IMR-90 (cell line): ENCODE results near the gene NEURL1B. TPM values are rescaled to one million over a fixed set of nuclear protein-coding genes. Genes with fewer than 3 reads are reported as not detected.

Experiments
- ATAC-seq: fragments of 200-7000 bp; cut with Tn5 transposase; 2 replicates; pipeline ENCODE4 v1.9.1; 2020; ENCODE audit warnings: low read depth, mild to moderate bottlenecking, moderate library complexity
- BruUV-seq: library from RNA; stranded (reverse); fragments of 400-500 nt; replicated peaks from 2 replicates; lab custom pipeline; 2021; lab: Mats Ljungman, UMichigan
- CTCF ChIA-PET: fragments of 300-600 bp; formaldehyde crosslinking; extraction: SDS; loops from one replicate; lab custom pipeline; 2021; ENCODE audit warnings: antibody characterized with exemption; lab: Yijun Ruan, JAX
- POLR2A ChIA-PET: fragments of 300-600 bp; sonication (Branson Sonifier 250); formaldehyde crosslinking; loops from one replicate; lab custom pipeline; 2022; ENCODE audit warnings: antibody characterized with exemption; ENCODE audit not compliant: unreplicated experiment; lab: Charles Lee
- DNase-seq: peaks from one replicate; pipeline ENCODE4 v3.0.0; 2013
- H2AFZ ChIP-seq: replicated peaks from 2 replicates; pipeline ENCODE3; 2013; ENCODE audit warnings: low read length, mild to moderate bottlenecking; ENCODE audit not compliant: poor library complexity
- H2AK5ac ChIP-seq: 2 replicates; pipeline ENCODE4 v1.6.1; 2013; ENCODE audit warnings: low read depth, low read length, inconsistent platforms
- H2AK9ac ChIP-seq: replicated peaks from 2 replicates; pipeline ENCODE3; 2013; ENCODE audit warnings: mild to moderate bottlenecking, low read depth, low read length, moderate library complexity; ENCODE audit not compliant: poor library complexity
- H2BK120ac ChIP-seq: 2 replicates; pipeline ENCODE4 v1.6.1; 2013; ENCODE audit warnings: low read depth, low read length, inconsistent platforms
- H2BK15ac ChIP-seq: 3 replicates; pipeline ENCODE4 v1.6.1; 2013; ENCODE audit warnings: low read depth, low read length, inconsistent platforms
- H2BK20ac ChIP-seq: 2 replicates; pipeline ENCODE4 v1.6.1; 2013; ENCODE audit warnings: low read depth, mild to moderate bottlenecking, inconsistent platforms, low read length, moderate library complexity
- H2BK5ac ChIP-seq: 2 replicates; pipeline ENCODE4 v1.6.1; 2013; ENCODE audit warnings: mild to moderate bottlenecking, low read depth, low read length, inconsistent platforms; ENCODE audit not compliant: poor library complexity, severe bottlenecking
- H3K14ac ChIP-seq: replicated peaks from 2 replicates; pipeline ENCODE4 v1.6.1; 2013; ENCODE audit warnings: low read depth, low read length, inconsistent platforms
- H3K18ac ChIP-seq: 2 replicates; pipeline ENCODE4 v1.6.1; 2013; ENCODE audit warnings: low read depth, low read length, control low read depth
- H3K23ac ChIP-seq: 2 replicates; pipeline ENCODE4 v1.6.1; 2013; ENCODE audit warnings: low read depth, low read length, inconsistent platforms
- H3K27ac ChIP-seq: 2 replicates; pipeline ENCODE4 v1.5.1; 2013; ENCODE audit warnings: mild to moderate bottlenecking, control low read depth, low read length; ENCODE audit not compliant: insufficient read depth
- H3K27me3 ChIP-seq: 2 replicates; pipeline ENCODE4 v1.6.1; 2013; ENCODE audit warnings: low read length; ENCODE audit not compliant: control insufficient read depth, insufficient read depth
- H3K36me3 ChIP-seq: 2 replicates; pipeline ENCODE4 v1.6.1; 2013; ENCODE audit warnings: low read length, mixed read lengths; ENCODE audit not compliant: control insufficient read depth, insufficient read depth
- H3K4ac ChIP-seq: 2 replicates; pipeline ENCODE4 v1.6.1; 2013; ENCODE audit warnings: low read depth, low read length, inconsistent platforms
- H3K4me1 ChIP-seq: 2 replicates; pipeline ENCODE4 v1.6.1; 2013; ENCODE audit warnings: low read length, mixed read lengths; ENCODE audit not compliant: control insufficient read depth, insufficient read depth
- H3K4me2 ChIP-seq: 2 replicates; pipeline ENCODE4 v1.6.1; 2013; ENCODE audit warnings: low read depth, mild to moderate bottlenecking, control low read depth, low read length, moderate library complexity
- H3K4me3 ChIP-seq: 2 replicates; pipeline ENCODE4 v1.5.1; 2013; ENCODE audit warnings: low read depth, mild to moderate bottlenecking, control low read depth, low read length, moderate library complexity; ENCODE audit not compliant: insufficient read depth
- H3K56ac ChIP-seq: 2 replicates; pipeline ENCODE4 v1.6.1; 2013; ENCODE audit warnings: low read length, inconsistent platforms; ENCODE audit not compliant: insufficient read depth; ENCODE audit errors: extremely low read depth
- H3K79me1 ChIP-seq, 2 experiments: 2 replicates each; pipeline ENCODE4 v1.6.1; 2013; ENCODE audit warnings: low read length in 2 of 2, inconsistent platforms in 1 of 2, low read depth in 1 of 2
- H3K9ac ChIP-seq: 2 replicates; pipeline ENCODE4 v1.6.1; 2013; ENCODE audit warnings: low read depth, low read length, control low read depth
- H3K9me1 ChIP-seq: 2 replicates; pipeline ENCODE4 v1.6.1; 2013; ENCODE audit warnings: low read length, inconsistent platforms; ENCODE audit not compliant: insufficient read depth
- H3K9me3 ChIP-seq: 2 replicates; pipeline ENCODE4 v1.6.1; 2013; ENCODE audit warnings: low read length; ENCODE audit not compliant: control insufficient read depth, insufficient read depth
- H4K20me1 ChIP-seq: 2 replicates; pipeline ENCODE4 v1.6.1; 2013; ENCODE audit warnings: low read length, inconsistent platforms; ENCODE audit not compliant: insufficient read depth
- H4K5ac ChIP-seq: 2 replicates; pipeline ENCODE4 v1.6.1; 2013; ENCODE audit warnings: mild to moderate bottlenecking, low read depth, low read length, control low read depth
- H4K8ac ChIP-seq, 2 experiments: 2 replicates each; pipeline ENCODE4 v1.6.1; 2013; ENCODE audit warnings: low read depth in 2 of 2, low read length in 2 of 2, control low read depth in 1 of 2, inconsistent platforms in 1 of 2
- H4K91ac ChIP-seq: 2 replicates; pipeline ENCODE4 v1.6.1; 2013; ENCODE audit warnings: low read depth, low read length, inconsistent platforms; ENCODE audit not compliant: insufficient read depth
- BHLHE40 ChIP-seq: fragments of 150-350 bp; IDR thresholded peaks from 2 replicates; pipeline ENCODE4 v1.6.1; 2016; ENCODE audit warnings: mild to moderate bottlenecking, low read depth, low read length
- CEBPB ChIP-seq: IDR thresholded peaks from 2 replicates; pipeline ENCODE4 v1.6.1; 2012; ENCODE audit warnings: low read depth, low read length, improper control_type of control experiment
- CHD1 ChIP-seq: IDR thresholded peaks from 2 replicates; pipeline ENCODE4 v1.6.1; 2012; ENCODE audit warnings: low read depth, low read length, improper control_type of control experiment
- CTCF ChIP-seq: conservative IDR thresholded peaks from 2 replicates; pipeline ENCODE4 v1.5.1; 2012; ENCODE audit warnings: mild to moderate bottlenecking, low read depth, low read length, improper control_type of control experiment
- ELK1 ChIP-seq: fragments of 150-350 bp; IDR thresholded peaks from 2 replicates; pipeline ENCODE4 v1.6.1; 2016; ENCODE audit warnings: low read depth, mild to moderate bottlenecking, low read length, moderate library complexity, borderline replicate concordance
- FOS ChIP-seq: fragments of 150-350 bp; IDR thresholded peaks from 2 replicates; pipeline ENCODE4 v1.6.1; 2016; ENCODE audit warnings: low read depth, low read length
- MAFK ChIP-seq: IDR thresholded peaks from 2 replicates; pipeline ENCODE4 v1.6.1; 2012; ENCODE audit warnings: low read depth, low read length, improper control_type of control experiment
- MAZ ChIP-seq: IDR thresholded peaks from 2 replicates; pipeline ENCODE4 v1.6.1; 2012; ENCODE audit warnings: low read depth, mild to moderate bottlenecking, low read length, improper control_type of control experiment, moderate library complexity, borderline replicate concordance
- MXI1 ChIP-seq: IDR thresholded peaks from 2 replicates; pipeline ENCODE4 v1.6.1; 2012; ENCODE audit warnings: low read depth, mild to moderate bottlenecking, low read length, moderate library complexity, borderline replicate concordance
- NFE2L2 ChIP-seq: fragments of 150-350 bp; IDR thresholded peaks from 2 replicates; pipeline ENCODE4 v1.6.1; 2016; ENCODE audit warnings: low read depth, mild to moderate bottlenecking, low read length
- POLR2A ChIP-seq: IDR thresholded peaks from 2 replicates; pipeline ENCODE4 v1.6.1; 2012; ENCODE audit warnings: mild to moderate bottlenecking, low read depth, low read length
- RAD21 ChIP-seq: IDR thresholded peaks from 2 replicates; pipeline ENCODE4 v1.6.1; 2012; ENCODE audit warnings: low read length, improper control_type of control experiment
- RCOR1 ChIP-seq: IDR thresholded peaks from 2 replicates; pipeline ENCODE4 v1.6.1; 2012; ENCODE audit warnings: mild to moderate bottlenecking, low read length, improper control_type of control experiment; ENCODE audit not compliant: insufficient replicate concordance
- RFX5 ChIP-seq: IDR thresholded peaks from 2 replicates; pipeline ENCODE4 v1.8.0; 2012; ENCODE audit warnings: low read depth, mild to moderate bottlenecking, low read length, moderate library complexity
- SMC3 ChIP-seq: fragments of 150-350 bp; IDR thresholded peaks from 2 replicates; pipeline ENCODE4 v1.6.1; 2016; ENCODE audit warnings: low read depth, mild to moderate bottlenecking, antibody characterized with exemption, low read length, moderate library complexity
- USF2 ChIP-seq: fragments of 150-350 bp; IDR thresholded peaks from 2 replicates; pipeline ENCODE4 v1.6.1; 2017; ENCODE audit warnings: mild to moderate bottlenecking, antibody characterized with exemption, low read length, low read depth
- WGBS, 2 experiments: methylation state at CpG; one replicate each; pipeline versions ENCODE4 v1.1.5 to v1.1.7; 2013; ENCODE audit warnings: missing lambda C conversion rate in 2 of 2; ENCODE audit not compliant: insufficient read length in 1 of 2; ENCODE audit errors: extremely low coverage in 2 of 2; 5-methylcytosine and 5-hydroxymethylcytosine counted together
- dilution Hi-C: fragments of 300-500 bp; cut with HindIII; formaldehyde crosslinking; loops from one replicate; pipeline ENCODE4 v1.14.3; 2018; ENCODE audit warnings: low sequenced_read_pairs; ENCODE audit not compliant: unreplicated experiment
- in situ Hi-C: fragments of 300-500 bp; cut with MboI; formaldehyde crosslinking; loops from 3 replicates; pipeline ENCODE4 v1.14.3; 2019; ENCODE audit warnings: low sequenced_read_pairs, inconsistent platforms, mixed read lengths
- intact Hi-C: fragments of 100-400 bp; cut with micrococcal nuclease; formaldehyde crosslinking; loops from 2 replicates; pipeline ENCODE4 v1.10.0; 2022
- polyA plus RNA-seq, 3 experiments: library from polyadenylated mRNA; depleted of rRNA; stranded (reverse); fragments of >200 nt; gene quantifications; 2 replicates each; pipeline ENCODE4 v1.2.3, GENCODE V29; 2012; ENCODE audit warnings: low replicate concordance in 1 of 3
- total RNA-seq: library from RNA; depleted of rRNA; stranded (reverse); fragments of >200 nt; gene quantifications from 2 replicates; pipeline ENCODE4 v1.2.3, GENCODE V29; 2012

Gene NEURL1B
- total and polyA plus RNA-seq, 2 of the 4 experiments (the other 2 are of a cell fraction), result 1.8 to 2.8 TPM

- in situ Hi-C loops, result no loop called here
- no peak for DNase-seq
- Histone ChIP-seq H3K9me3 (0 out of 2 replicates have a peak, but pooled peaks cover 2% of the 10 kb centered on the region), H4K91ac (no peak overlapping the region), H2AFZ (no peak overlapping the region), H4K8ac (no peak overlapping the region), H3K9me1 (no peaks in the 10 kb centered on the region), H3K56ac (no peak overlapping the region), H2AK5ac (no peak overlapping the region), H4K5ac (no peak overlapping the region), H3K27me3 (peaks cover 40% of the 10 kb centered on the region), H3K18ac (no peak overlapping the region), H3K27ac (no peak overlapping the region), H3K23ac (no peak overlapping the region), H2BK20ac (no peak overlapping the region), H3K36me3 (no peaks in the 10 kb centered on the region), H2AK9ac (no peak overlapping the region), H2BK5ac (no peak overlapping the region), H4K20me1 (no peaks in the 10 kb centered on the region), H3K79me1 (no peaks in the 10 kb centered on the region), H3K14ac (no peak overlapping the region), H3K4me1 (no peaks in the 10 kb centered on the region), H3K4me3 (no peak overlapping the region), H2BK15ac (no peak overlapping the region), H3K4ac (no peak overlapping the region), H3K9ac (no peak overlapping the region), H2BK120ac (no peak overlapping the region), H3K4me2 (no peak overlapping the region)
- intact Hi-C loops, result no loop called here
- ChIA-PET CTCF (no interaction called here), POLR2A (no interaction called here)
- ATAC-seq, result no peak
- dilution Hi-C loops, result no loop called here
- no peak for TF ChIP-seq FOS
- no peak for TF ChIP-seq SMC3
- TF ChIP-seq CEBPB, result no peak
- no peak for TF ChIP-seq CHD1
- TF ChIP-seq ELK1, result no peak
- TF ChIP-seq CTCF, result no peak
- TF ChIP-seq RAD21, result no peak
- no peak for TF ChIP-seq BHLHE40
- TF ChIP-seq USF2, result no peak
- TF ChIP-seq MAFK, result no peak
- no peak for TF ChIP-seq RFX5
- no peak for TF ChIP-seq NFE2L2
- TF ChIP-seq POLR2A, result no peak
- no peak for TF ChIP-seq MXI1
- no peak for TF ChIP-seq RCOR1
- TF ChIP-seq MAZ, result no peak
- BruUV-seq, result no TSS peak
- no CpG with 5 or more reads among the region's 3 CpGs for WGBS, 2 experiments
Measured at GRCh38 chr5:172608773-172609172, 32.3 kb upstream of the NEURL1B start.
